Measurements from ENCODE around the gene TSHZ2.

Gene TSHZ2

GRCh38 chr20:53263554-53264438 is 291.6 kb downstream of the TSHZ2 start:
- no peak for TF ChIP-seq CTCF (IDR thresholded peaks at IDR 0.05; ENCODE audit: low read depth, low read length)
- DNase-seq (ENCODE audit: low read depth in 2 of 2): no peak
- no peak overlapping the region for H3K4me3 ChIP-seq (replicated peaks in 1 of 2; ENCODE audit: low read depth in 2 of 2, low read length in 2 of 2)

- no peak for DNase-seq (ENCODE audit: low read depth in 2 of 2)
- no peak overlapping the region for H3K4me3 ChIP-seq (replicated peaks in 1 of 2; ENCODE audit: low read depth in 2 of 2, low read length in 2 of 2)
- TF ChIP-seq CTCF (IDR thresholded peaks at IDR 0.05; ENCODE audit: low read depth, low read length): no peak
Observed at GRCh38 chr20:53264604-53265003, 292.4 kb downstream of the TSHZ2 start.

GRCh38 chr20:53265304-53265875 is 293.2 kb downstream of the TSHZ2 start:
- DNase-seq (ENCODE audit: low read depth in 2 of 2): no peak

GRCh38 chr20:53269380-53269779 is 297.2 kb downstream of the TSHZ2 start:
- no peak overlapping the region for H3K4me3 ChIP-seq (replicated peaks in 1 of 2; ENCODE audit: low read depth in 2 of 2, low read length in 2 of 2)
- no peak for DNase-seq (ENCODE audit: low read depth in 2 of 2)
- TF ChIP-seq CTCF (IDR thresholded peaks at IDR 0.05; ENCODE audit: low read depth, low read length): no peak

More at GRCh38 chr20:53265304-53265875, 293.2 kb downstream of the TSHZ2 start:
- no peak overlapping the region for H3K4me3 ChIP-seq (replicated peaks in 1 of 2; ENCODE audit: low read depth in 2 of 2, low read length in 2 of 2)
- TF ChIP-seq CTCF (IDR thresholded peaks at IDR 0.05; ENCODE audit: low read depth, low read length): no peak

- DNase-seq (ENCODE audit: low read depth in 2 of 2): no peak
- TF ChIP-seq CTCF (IDR thresholded peaks at IDR 0.05; ENCODE audit: low read depth, low read length): no peak
- H3K4me3 ChIP-seq (replicated peaks in 1 of 2; ENCODE audit: low read depth in 2 of 2, low read length in 2 of 2): no peak overlapping the region
Observed at GRCh38 chr20:53270792-53271375, 298.7 kb downstream of the TSHZ2 start.

GRCh38 chr20:53274365-53274764 is 302.2 kb downstream of the TSHZ2 start:
- DNase-seq (ENCODE audit: low read depth in 2 of 2): no peak
- TF ChIP-seq CTCF (IDR thresholded peaks at IDR 0.05; ENCODE audit: low read depth, low read length): no peak

More at GRCh38 chr20:53274365-53274764, 302.2 kb downstream of the TSHZ2 start:
- H3K4me3 ChIP-seq (replicated peaks in 1 of 2; ENCODE audit: low read depth in 2 of 2, low read length in 2 of 2): no peak overlapping the region

Data from cardiac fibroblast (primary cell).